ENCODE measurements around the gene INPP4A. TPM values are rescaled to one million over a fixed set of nuclear protein-coding genes. Genes with fewer than 3 reads are reported as not detected.

Gene INPP4A
- total and polyA plus RNA-seq, 2 donors (not counting 3 experiments of a cell fraction or from before 2014, with no cell fraction given), result 14.9 to 28.8 TPM

GRCh38 chr2:98405301-98405700 lies 39.4 kb upstream of the INPP4A start:
- dilution Hi-C loops (cut with MboI; ENCODE audit: extremely low pct_ligation_motif_present, low sequenced_read_pairs), result no loop called here
- Histone ChIP-seq H3K4me3 (replicated peaks in 1 of 3; ENCODE audit: insufficient read depth in 1 of 3, low read depth in 1 of 3, low read length in 3 of 3) (no peak overlapping the region), H3K36me3 (ENCODE audit: control insufficient read depth in 2 of 2, extremely low read depth in 1 of 2, insufficient read depth in 2 of 2, low read length in 2 of 2) (no peaks in the 10 kb centered on the region), H3K27me3 (ENCODE audit: control insufficient read depth in 2 of 2, insufficient read depth in 2 of 2, low read length in 2 of 2) (peaks cover 17 to 37% of the 10 kb centered on the region in 2 experiments), H2AFZ (ENCODE audit: low read depth, low read length) (no peak overlapping the region), H3K27ac (ENCODE audit: insufficient read depth, low read depth, low read length) (no peak overlapping the region), H3K9me3 (replicated peaks; ENCODE audit: control insufficient read depth, insufficient read depth, low read length) (no peaks in the 10 kb centered on the region), H4K20me1 (replicated peaks; ENCODE audit: control insufficient read depth, extremely low read depth, insufficient read depth, low read length) (no peaks in the 10 kb centered on the region), H3K9ac (replicated peaks; ENCODE audit: extremely low read depth, insufficient read depth, low read length) (no peak overlapping the region), H3K4me1 (ENCODE audit: control insufficient read depth, extremely low read depth, insufficient read depth, low read length) (no peaks in the 10 kb centered on the region), H3K9me1 (replicated peaks; ENCODE audit: control insufficient read depth, extremely low read depth, insufficient read depth, low read length) (no peaks in the 10 kb centered on the region), H3K79me2 (ENCODE audit: control insufficient read depth, insufficient read depth, low read length) (no peaks in the 10 kb centered on the region), H3K4me2 (ENCODE audit: insufficient read depth, low read length) (no peak overlapping the region)
- no TSS peak for BruUV-seq (replicated peaks)
- TF ChIP-seq, protein P1, sequence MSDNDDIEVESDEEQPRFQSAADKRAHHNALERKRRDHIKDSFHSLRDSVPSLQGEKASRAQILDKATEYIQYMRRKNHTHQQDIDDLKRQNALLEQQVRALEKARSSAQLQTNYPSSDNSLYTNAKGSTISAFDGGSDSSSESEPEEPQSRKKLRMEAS (IDR thresholded peaks at IDR 0.05; ENCODE audit: insufficient read depth, insufficient read length), result no peak
- TF ChIP-seq EZH2 (IDR thresholded peaks at IDR 0.05; ENCODE audit: borderline replicate concordance, low read depth, low read length, severe bottlenecking), result no peak
- intact Hi-C loops (cut with micrococcal nuclease), result no loop called here
- ChIA-PET POLR2A (no interaction called here), CTCF (no interaction called here)
- no peak for DNase-seq (ENCODE audit: low read depth, low spot score)
- FAIRE-seq, result no peak

- intact Hi-C loops (cut with micrococcal nuclease), result no loop called here
- DNase-seq (ENCODE audit: low read depth, low spot score) (no peak), FAIRE-seq (peak; percentile 24)
- Histone ChIP-seq H3K27ac (ENCODE audit: insufficient read depth, low read depth, low read length) (no peak overlapping the region), H3K9me1 (replicated peaks; ENCODE audit: control insufficient read depth, extremely low read depth, insufficient read depth, low read length) (no peaks in the 10 kb centered on the region), H3K27me3 (ENCODE audit: control insufficient read depth in 2 of 2, insufficient read depth in 2 of 2, low read length in 2 of 2) (peaks cover 5 to 9% of the 10 kb centered on the region in 2 experiments), H2AFZ (ENCODE audit: low read depth, low read length) (no peak overlapping the region), H3K9me3 (replicated peaks; ENCODE audit: control insufficient read depth, insufficient read depth, low read length) (no peaks in the 10 kb centered on the region), H3K79me2 (ENCODE audit: control insufficient read depth, insufficient read depth, low read length) (no peaks in the 10 kb centered on the region), H3K4me3 (replicated peaks in 1 of 3; ENCODE audit: insufficient read depth in 1 of 3, low read depth in 1 of 3, low read length in 3 of 3) (no peak overlapping the region), H3K36me3 (ENCODE audit: control insufficient read depth in 2 of 2, extremely low read depth in 1 of 2, insufficient read depth in 2 of 2, low read length in 2 of 2) (no peaks in the 10 kb centered on the region), H3K9ac (replicated peaks; ENCODE audit: extremely low read depth, insufficient read depth, low read length) (no peak overlapping the region), H3K4me1 (ENCODE audit: control insufficient read depth, extremely low read depth, insufficient read depth, low read length) (peaks cover 3% of the 10 kb centered on the region), H4K20me1 (replicated peaks; ENCODE audit: control insufficient read depth, extremely low read depth, insufficient read depth, low read length) (no peaks in the 10 kb centered on the region), H3K4me2 (ENCODE audit: insufficient read depth, low read length) (no peak overlapping the region)
- dilution Hi-C loops (cut with MboI; ENCODE audit: extremely low pct_ligation_motif_present, low sequenced_read_pairs), result no loop called here
- CTCF ChIA-PET, result interaction anchor here (0.8 kb wide), 1 partner anchor 134 kb away, joined by 3 read pairs; no protein-coding TSS in a partner anchor
- POLR2A ChIA-PET, result no interaction called here
- no peak for TF ChIP-seq EZH2 (IDR thresholded peaks at IDR 0.05; ENCODE audit: borderline replicate concordance, low read depth, low read length, severe bottlenecking)
- TF ChIP-seq, protein P1 (IDR thresholded peaks at IDR 0.05; ENCODE audit: insufficient read depth, insufficient read length), result no peak
- no peak for TF ChIP-seq POLR2AphosphoS5 (IDR thresholded peaks at IDR 0.05; ENCODE audit: insufficient read depth, low read depth, low read length)
- TF ChIP-seq POLR2A (IDR thresholded peaks at IDR 0.05; ENCODE audit: low read depth, low read length), result no peak
- TF ChIP-seq CTCF (IDR thresholded peaks at IDR 0.05; ENCODE audit: extremely low read depth in 1 of 2, insufficient read depth in 1 of 2, low read depth in 1 of 2, low read length in 2 of 2), result no peak
- no peak for TF ChIP-seq GATA2 (IDR thresholded peaks at IDR 0.05; ENCODE audit: insufficient read depth, insufficient read length, low read depth, low read length)
- TF ChIP-seq MYC (IDR thresholded peaks at IDR 0.05; ENCODE audit: low read depth, low read length), result no peak
- TF ChIP-seq FOS (IDR thresholded peaks at IDR 0.05; ENCODE audit: borderline replicate concordance, insufficient read depth, low read length), result no peak
- no peak for TF ChIP-seq JUN (IDR thresholded peaks at IDR 0.05; ENCODE audit: borderline replicate concordance, insufficient read depth, insufficient read length, low read depth)
- no TSS peak for BruUV-seq (replicated peaks)
These were observed 36.5 kb upstream of the INPP4A start for GRCh38 chr2:98408155-98408554.

Measured in endothelial cell of umbilical vein (primary cell).